SK-N-DZ (cell line): ENCODE measurements around the gene GSDMA.

Source experiments
- DNase-seq: peaks from one replicate; pipeline ENCODE4 v3.0.0-alpha.2; 2015; ENCODE audit warnings: low spot score

GSDMA gene

GRCh38 chr17:39960524-39961041 lies 2.2 kb upstream of the GSDMA start:
- DNase-seq = no peak

GRCh38 chr17:39963829-39964228 lies 1.0 kb downstream of the GSDMA start:
- no peak for DNase-seq

- no peak for DNase-seq
Measured at GRCh38 chr17:39965017-39965699, 2.4 kb downstream of the GSDMA start.

- DNase-seq = no peak
Measured at GRCh38 chr17:39966771-39967170, 4.0 kb downstream of the GSDMA start.

GRCh38 chr17:39968761-39969160 lies 6.0 kb downstream of the GSDMA start:
- DNase-seq = no peak

- no peak for DNase-seq
Measured at GRCh38 chr17:39969375-39969774, 6.6 kb downstream of the GSDMA start.

GRCh38 chr17:39970157-39970692 lies 7.4 kb downstream of the GSDMA start:
- DNase-seq = no peak

GRCh38 chr17:39971076-39971603 lies 8.3 kb downstream of the GSDMA start:
- DNase-seq = no peak

GRCh38 chr17:39972271-39972670 lies 9.5 kb downstream of the GSDMA start:
- no peak for DNase-seq

GRCh38 chr17:39973496-39973895 lies 10.7 kb downstream of the GSDMA start:
- DNase-seq = no peak

GRCh38 chr17:39974433-39974832 lies 11.6 kb downstream of the GSDMA start:
- DNase-seq = no peak

GRCh38 chr17:39975801-39976200 lies 13.0 kb downstream of the GSDMA start:
- no peak for DNase-seq

- no peak for DNase-seq
Measured at GRCh38 chr17:39979016-39979670, 16.3 kb downstream of the GSDMA start.

GRCh38 chr17:39979893-39980350 lies 17.1 kb downstream of the GSDMA start:
- no peak for DNase-seq

- peak; percentile 100 for DNase-seq
Measured at GRCh38 chr17:39980351-39981206, 17.8 kb downstream of the GSDMA start, which contains the start of gene PSMD3. Gene PSMD3 (plus strand): TSS chr17:39980807. CDS start chr17:39980971, 164 bp downstream.

GRCh38 chr17:39981207-39981741 lies 18.5 kb downstream of the GSDMA start:
- no peak for DNase-seq

GRCh38 chr17:39981766-39982375 lies 19.1 kb downstream of the GSDMA start:
- no peak for DNase-seq

GRCh38 chr17:39988206-39988810 lies 25.5 kb downstream of the GSDMA start:
- no peak for DNase-seq

- DNase-seq = no peak
Measured at GRCh38 chr17:39994448-39994847, 31.6 kb downstream of the GSDMA start.

- DNase-seq = no peak
Measured at GRCh38 chr17:39995438-39995837, 32.6 kb downstream of the GSDMA start.
